GM19351 (cell line): Measurements from ENCODE around the gene CHURC1.
A peak's percentile ranks its signal among the peaks of the same experiment; 100 is the strongest.
"Not testable (repeated sequence)": the region's sequence is repeated elsewhere in the genome, so short reads cannot be mapped to it uniquely, and the experiment has no call there.

Source experiments
- ATAC-seq: cut with Tn5 transposase; IDR thresholded peaks from one replicate; pipeline ENCODE4 v1.9.1; 2021; ENCODE audit warnings: mild to moderate bottlenecking, moderate library complexity; ENCODE audit not compliant: unreplicated experiment

Gene CHURC1

GRCh38 chr14:64906022-64906421, 8.2 kb upstream of the CHURC1 start:
- ATAC-seq: no peak

DNA sequence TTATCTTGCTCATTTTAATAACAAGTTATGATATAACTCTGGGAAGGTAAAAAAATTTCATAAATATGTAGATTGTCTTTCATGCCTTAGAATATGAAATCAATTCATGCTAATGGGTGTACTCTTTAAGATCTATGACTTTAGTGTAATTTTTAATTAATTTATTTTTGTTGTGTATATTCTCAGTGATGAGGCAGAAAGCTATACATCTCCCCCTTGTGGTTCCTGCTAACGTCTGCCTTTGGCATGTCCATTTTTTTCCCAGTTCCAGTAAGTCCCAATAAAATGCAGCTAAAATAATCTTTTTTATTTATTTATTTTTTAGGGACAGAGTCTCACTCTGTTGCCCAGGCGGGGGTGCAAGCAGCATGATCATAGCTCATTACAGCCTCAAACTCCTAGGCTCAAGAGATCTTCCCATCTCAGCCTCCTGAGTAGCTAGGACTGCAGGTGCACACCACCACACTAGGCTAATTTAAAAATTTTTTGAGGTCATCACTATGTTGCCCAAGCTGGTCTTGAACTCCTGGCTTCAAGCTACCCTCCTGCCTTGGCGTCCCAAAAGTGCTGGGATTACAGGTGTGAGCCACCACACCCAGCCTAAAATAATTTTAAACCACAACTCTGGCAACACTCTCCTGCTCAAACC, 3.3 kb upstream of the CHURC1 start:
- ATAC-seq: no peak

GRCh38 chr14:64912261-64912660, 2.0 kb upstream of the CHURC1 start:
- no peak for ATAC-seq

DNA sequence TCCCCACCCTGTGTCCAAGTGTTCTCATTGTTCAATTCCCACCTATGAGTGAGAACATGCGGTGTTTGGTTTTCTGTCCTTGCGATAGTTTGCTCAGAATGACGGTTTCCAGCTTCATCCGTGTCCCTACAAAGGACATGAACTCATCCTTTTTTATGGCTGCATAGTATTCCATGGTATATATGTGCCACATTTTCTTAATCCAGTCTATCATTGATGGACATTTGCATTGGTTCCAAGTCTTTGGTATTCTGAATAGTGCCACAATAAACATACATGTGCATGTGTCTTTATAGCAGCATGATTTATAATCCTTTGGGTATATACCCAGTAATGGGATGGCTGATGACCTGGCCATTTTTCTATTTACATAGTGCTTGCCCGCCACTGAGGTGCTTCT, 778 bp upstream of the CHURC1 start:
- ATAC-seq: not testable (repeated sequence)

GRCh38 chr14:64915029-64915424, 772 bp downstream of the CHURC1 start:
- no peak for ATAC-seq

GRCh38 chr14:64915797-64916196, 1.5 kb downstream of the CHURC1 start:
- no peak for ATAC-seq

- no peak for ATAC-seq
These were observed 4.0 kb downstream of the CHURC1 start for GRCh38 chr14:64918216-64918615.

- no peak for ATAC-seq
These were observed 5.0 kb downstream of the CHURC1 start for GRCh38 chr14:64919215-64919614.

DNA sequence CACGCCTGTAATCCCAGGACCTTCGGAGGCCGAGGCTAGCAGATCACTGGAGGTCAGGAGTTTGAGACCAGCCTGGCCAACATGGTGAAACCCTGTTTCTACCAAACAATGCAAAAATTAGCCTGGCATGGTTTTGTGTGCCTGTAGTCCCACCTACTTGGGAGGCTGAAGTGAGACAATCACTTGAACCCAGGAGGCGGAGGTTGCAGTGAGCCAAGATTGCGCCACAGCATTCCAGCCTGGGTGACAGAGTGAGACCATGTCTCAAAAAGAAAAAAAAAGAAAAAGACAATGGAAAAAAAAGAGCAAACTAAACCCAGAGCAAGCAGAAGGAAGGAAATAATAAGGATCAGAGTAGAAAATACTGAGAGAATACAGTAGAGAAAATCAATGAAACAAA, 5.4 kb downstream of the CHURC1 start:
- ATAC-seq: no peak

GRCh38 chr14:64920465-64920864, 6.2 kb downstream of the CHURC1 start:
- no peak for ATAC-seq

- no peak for ATAC-seq
These were observed 8.8 kb downstream of the CHURC1 start for GRCh38 chr14:64923015-64923414.

GRCh38 chr14:64926398-64926995, 12.2 kb downstream of the CHURC1 start:
- no peak for ATAC-seq

DNA sequence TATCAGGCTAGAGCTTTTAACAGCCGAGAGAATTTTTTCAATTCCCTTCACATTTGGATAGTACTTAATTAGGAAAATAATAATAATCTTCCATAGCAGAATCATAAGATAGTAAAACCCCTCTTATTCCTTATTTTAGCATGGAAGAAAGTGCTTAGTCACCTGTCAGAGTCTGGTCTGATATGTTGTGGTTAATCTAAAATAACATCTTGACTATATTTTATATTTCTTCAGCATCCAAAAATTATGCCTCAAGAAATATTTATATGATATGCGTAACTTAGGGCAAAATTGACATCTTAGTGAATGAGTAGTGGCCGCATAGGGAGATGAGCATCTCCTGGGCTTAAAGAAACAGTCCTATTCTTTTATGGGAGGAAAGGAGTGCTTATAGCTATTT, 12.8 kb downstream of the CHURC1 start:
- ATAC-seq: no peak

GRCh38 chr14:64928239-64929013, 14.2 kb downstream of the CHURC1 start:
- ATAC-seq: peak; percentile 84

- no peak for ATAC-seq
These were observed 14.7 kb downstream of the CHURC1 start for GRCh38 chr14:64929014-64929359.

DNA sequence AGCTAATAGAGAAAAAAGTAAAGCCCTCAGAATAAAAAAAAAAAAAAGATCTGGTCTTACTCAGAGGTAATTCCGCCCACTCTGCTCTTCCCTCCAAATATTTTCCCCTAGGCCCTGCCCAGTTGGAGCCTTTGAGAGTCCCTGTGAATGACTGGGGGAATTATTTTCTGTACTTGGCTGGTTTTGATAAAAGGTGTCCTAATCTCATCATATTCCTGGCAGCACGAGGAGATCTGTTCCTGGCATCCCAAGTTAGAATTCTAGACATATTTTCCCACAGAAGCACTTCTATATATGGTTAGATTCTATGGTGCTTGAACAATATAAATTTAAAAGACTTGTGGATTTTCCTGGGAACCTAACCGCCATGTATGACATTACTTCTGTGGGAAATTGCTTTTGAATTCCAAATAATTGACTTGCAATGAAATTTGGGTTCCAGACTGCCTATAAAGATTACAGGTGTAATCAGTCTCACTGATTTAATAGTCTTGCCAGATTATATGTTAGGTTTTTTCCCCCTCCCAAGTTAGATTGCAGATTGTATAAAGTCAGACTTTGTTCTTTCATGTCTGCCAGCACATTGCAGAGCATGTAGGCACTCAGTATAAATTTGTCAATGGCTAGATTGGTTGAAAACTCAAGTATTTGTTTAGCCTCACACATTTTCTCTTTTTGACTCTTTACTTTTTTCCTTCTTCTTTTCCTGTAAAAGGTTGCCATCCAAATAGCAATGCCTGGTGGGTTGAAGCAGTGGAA, 16.0 kb downstream of the CHURC1 start:
- ATAC-seq: no peak

GRCh38 chr14:64931123-64931522, 16.9 kb downstream of the CHURC1 start:
- no peak for ATAC-seq

- ATAC-seq: no peak
These were observed 18.0 kb downstream of the CHURC1 start for GRCh38 chr14:64932231-64932630.

GRCh38 chr14:64934338-64934929, 20.2 kb downstream of the CHURC1 start:
- ATAC-seq: no peak

DNA sequence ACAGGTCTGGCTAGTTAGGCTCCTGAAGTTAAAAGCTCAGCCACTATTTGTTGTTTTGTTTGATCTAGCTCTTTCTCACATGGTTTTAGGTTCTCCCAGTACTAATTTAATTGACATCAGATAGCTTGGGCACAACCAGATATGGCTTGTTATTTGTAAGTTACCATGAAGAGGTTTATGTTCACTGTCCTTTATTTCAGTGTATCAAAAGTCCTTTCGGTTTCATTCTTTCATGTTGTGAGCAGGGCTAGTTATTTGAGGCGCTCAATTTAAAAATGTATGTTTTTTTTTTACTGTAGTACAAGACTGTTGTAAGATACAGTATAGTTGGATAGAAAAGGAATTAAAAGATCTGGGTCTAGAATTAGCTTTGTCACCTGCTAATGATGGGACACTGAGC, 21.3 kb downstream of the CHURC1 start:
- no peak for ATAC-seq

GRCh38 chr14:64937171-64937820, 23.0 kb downstream of the CHURC1 start:
- no peak for ATAC-seq
